ENCODE results near the gene ARID1A.
"Not testable (repeated sequence)": the region's sequence is repeated elsewhere in the genome, so short reads cannot be mapped to it uniquely, and the experiment has no call there.

Gene ARID1A

GRCh38 chr1:26695356-26696118 is at the start of gene ARID1A:
ARID1A (plus strand) TSS chr1:26696015; CDS start chr1:26696404, 389 bp downstream.
- DNase-seq (ENCODE audit: low read depth in 2 of 2): peak; percentile 88 to 89

- no peak for DNase-seq (ENCODE audit: low read depth in 2 of 2)
These were observed 31.0 kb upstream of the ARID1A start for GRCh38 chr1:26664802-26665201.

- DNase-seq (ENCODE audit: low read depth in 2 of 2): no peak
These were observed 29.0 kb upstream of the ARID1A start for GRCh38 chr1:26666855-26667254.

- DNase-seq (ENCODE audit: low read depth in 2 of 2): not testable (repeated sequence)
These were observed 27.6 kb upstream of the ARID1A start for GRCh38 chr1:26668106-26668786.

- no peak for DNase-seq (ENCODE audit: low read depth in 2 of 2)
These were observed 18.3 kb upstream of the ARID1A start for GRCh38 chr1:26677306-26678115.

- DNase-seq (ENCODE audit: low read depth in 2 of 2): no peak
These were observed 10.9 kb upstream of the ARID1A start for GRCh38 chr1:26684763-26685508.

- no peak for DNase-seq (ENCODE audit: low read depth in 2 of 2)
These were observed 9.0 kb upstream of the ARID1A start for GRCh38 chr1:26686795-26687194.

GRCh38 chr1:26689504-26689903 is 6.3 kb upstream of the ARID1A start:
- DNase-seq (ENCODE audit: low read depth in 2 of 2): no peak

GRCh38 chr1:26690157-26690556 is 5.7 kb upstream of the ARID1A start:
- DNase-seq (ENCODE audit: low read depth in 2 of 2): no peak

GRCh38 chr1:26690576-26691031 is 5.2 kb upstream of the ARID1A start:
- no peak for DNase-seq (ENCODE audit: low read depth in 2 of 2)

GRCh38 chr1:26692211-26692792 is 3.5 kb upstream of the ARID1A start:
- peak; percentile 54 to 56 for DNase-seq (ENCODE audit: low read depth in 2 of 2)

GRCh38 chr1:26692793-26693490 is 2.9 kb upstream of the ARID1A start:
- DNase-seq (ENCODE audit: low read depth in 2 of 2): peak; percentile 71 to 72

GRCh38 chr1:26693599-26694572 is 1.9 kb upstream of the ARID1A start:
- DNase-seq (ENCODE audit: low read depth in 2 of 2): no peak

GRCh38 chr1:26694638-26695355 is 1.0 kb upstream of the ARID1A start:
- no peak for DNase-seq (ENCODE audit: low read depth in 2 of 2)

GRCh38 chr1:26696119-26696653 is 371 bp downstream of the ARID1A start:
- DNase-seq (ENCODE audit: low read depth in 2 of 2): peak in 1 of 2 donors; percentile 34

GRCh38 chr1:26696654-26697430 is 1.0 kb downstream of the ARID1A start:
- peak; percentile 63 to 72 for DNase-seq (ENCODE audit: low read depth in 2 of 2)

GRCh38 chr1:26697431-26697977 is 1.7 kb downstream of the ARID1A start:
- no peak for DNase-seq (ENCODE audit: low read depth in 2 of 2)

All from stimulated activated CD4-positive, alpha-beta T cell treated with anti-CD3 and anti-CD28 coated beads, Interleukin-1b, Interleukin-23, amount 100 ng/mL, for 4 hours (primary cell).